ENCODE data around the gene INSC.
"Not testable (repeated sequence)": the region's sequence is repeated elsewhere in the genome, so short reads cannot be mapped to it uniquely, and the experiment has no call there.

Gene INSC

GRCh38 chr11:15114501-15115475 lies at the start of gene INSC:
INSC (plus strand) TSS chr11:15114923; CDS start chr11:15149175, 34,252 bp downstream.
- DNase-seq, result no peak

- not testable (repeated sequence) for DNase-seq
Observed at GRCh38 chr11:15069751-15070150, 45.0 kb upstream of the INSC start.

DNA sequence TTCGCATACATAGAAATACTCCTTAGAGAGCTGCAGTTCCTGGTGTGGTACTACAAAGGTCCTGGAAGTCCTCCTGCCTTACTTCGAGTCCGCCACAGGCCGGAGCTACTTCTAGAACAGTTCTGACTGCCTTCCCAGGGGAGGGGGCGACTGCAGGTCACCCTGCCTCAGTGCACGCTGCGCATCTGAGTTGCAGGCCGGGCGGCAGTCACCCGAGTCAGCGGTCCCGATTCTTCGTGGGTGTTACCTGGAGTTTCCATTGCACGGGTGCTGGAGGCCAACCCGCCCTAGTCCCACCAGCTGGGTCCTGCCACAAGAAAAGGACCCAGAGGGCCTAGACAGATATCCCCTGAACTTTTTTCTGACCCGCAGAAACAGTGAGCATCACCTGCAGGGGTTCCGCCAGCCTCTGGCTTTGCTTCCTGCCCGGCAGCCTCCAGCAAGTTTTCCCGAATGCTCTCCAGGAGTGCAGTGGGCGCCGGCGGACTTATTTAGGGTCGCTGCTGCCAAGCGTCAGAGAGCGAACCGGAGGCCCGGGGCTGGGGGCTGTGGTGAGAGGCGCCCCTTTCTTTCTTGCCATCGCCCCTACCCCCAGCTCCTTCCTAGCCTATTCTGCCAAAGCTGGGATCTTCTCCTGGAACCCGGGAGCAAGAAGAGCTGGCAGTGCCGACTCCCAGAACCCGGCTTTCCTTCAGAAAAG lies 43.0 kb upstream of the INSC start:
- DNase-seq, result no peak

GRCh38 chr11:15072551-15073143 lies 42.1 kb upstream of the INSC start:
- no peak for DNase-seq

DNA sequence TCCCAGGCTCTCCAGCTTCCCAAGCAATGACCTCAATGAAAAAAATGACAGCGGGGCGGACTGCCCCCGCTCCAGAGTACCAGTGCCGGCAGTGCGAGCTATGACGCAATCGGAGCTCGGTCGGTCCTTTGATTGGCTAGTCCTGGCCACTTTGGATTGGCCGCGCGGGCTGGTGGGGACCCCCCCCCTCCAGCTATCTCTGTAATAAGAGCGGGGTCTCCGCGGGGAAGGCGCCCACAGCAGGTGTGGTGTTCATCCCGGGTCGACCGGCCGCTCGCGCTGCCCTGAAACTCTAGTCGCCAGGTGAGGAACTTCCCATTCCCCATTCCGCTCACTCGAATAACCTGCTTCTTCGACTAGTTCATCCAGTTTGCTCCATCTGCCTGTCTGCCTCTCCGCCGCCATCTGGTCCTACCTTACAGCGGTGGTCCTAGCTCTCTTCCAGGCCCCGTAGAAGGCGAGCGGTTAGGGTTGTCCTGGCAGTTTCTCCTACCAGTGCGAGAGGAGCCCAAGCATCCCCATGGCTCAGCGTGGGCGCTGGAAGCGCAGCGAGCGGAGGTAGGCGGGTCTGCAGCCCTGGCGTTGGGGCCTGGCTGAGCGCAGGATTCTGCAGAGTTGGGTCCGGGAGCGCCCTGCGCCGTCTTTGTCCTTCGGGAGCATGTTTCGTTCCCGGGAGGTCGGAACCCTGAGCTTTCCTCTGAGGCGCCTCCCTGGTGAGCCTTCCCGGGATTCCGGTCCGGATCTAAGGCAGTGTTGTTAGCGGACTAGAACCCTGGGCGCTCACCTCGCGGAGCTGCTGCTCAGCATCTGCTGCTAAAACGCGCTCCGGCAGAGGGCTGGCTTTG lies 41.1 kb upstream of the INSC start, which contains the start of gene CALCB:
TSS of gene CALCB (plus strand) at position 233 of the 845 bp plus-strand sequence. CDS start 1,126 bp downstream, outside the sequence.
- no peak for DNase-seq

DNA sequence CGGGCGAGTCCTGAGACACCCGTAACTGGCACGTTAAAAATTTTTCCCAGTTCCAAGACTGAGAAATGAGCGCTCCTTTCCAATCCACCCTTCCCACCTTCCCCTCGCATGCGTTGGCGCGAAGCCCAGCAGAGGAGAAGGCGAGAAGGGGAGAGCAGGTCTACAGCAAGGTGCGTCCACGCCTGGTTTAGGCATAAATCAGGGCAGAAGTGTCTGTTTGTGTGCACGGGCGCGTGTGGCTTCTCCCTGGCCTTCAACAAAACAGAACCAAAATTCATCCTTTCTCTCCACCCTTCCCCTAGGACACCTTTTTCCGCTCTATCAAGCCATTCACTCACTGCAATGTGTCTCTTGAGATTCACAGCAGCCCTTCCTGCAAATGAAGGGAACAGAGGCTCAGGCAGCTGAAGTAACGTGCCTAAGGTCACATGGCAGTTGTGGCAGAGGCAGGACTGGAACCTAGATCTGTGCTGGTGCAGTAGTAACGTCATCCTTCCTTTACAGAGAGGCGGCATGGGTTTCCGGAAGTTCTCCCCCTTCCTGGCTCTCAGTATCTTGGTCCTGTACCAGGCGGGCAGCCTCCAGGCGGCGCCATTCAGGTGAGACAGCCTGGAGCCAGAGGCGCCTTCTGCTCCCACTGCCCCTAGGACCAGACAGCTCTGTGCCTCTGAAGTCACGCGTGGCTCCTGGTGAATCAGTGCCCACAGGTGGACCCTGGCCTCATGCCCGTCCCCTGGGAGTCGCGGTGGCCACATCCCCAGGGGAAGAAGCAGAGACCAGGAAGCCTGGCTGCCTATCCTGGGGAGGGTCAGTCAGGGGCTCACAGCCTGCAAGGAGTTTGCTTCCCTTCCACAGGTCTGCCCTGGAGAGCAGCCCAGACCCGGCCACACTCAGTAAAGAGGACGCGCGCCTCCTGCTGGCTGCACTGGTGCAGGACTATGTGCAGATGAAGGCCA lies 40.2 kb upstream of the INSC start:
- no peak for DNase-seq

GRCh38 chr11:15075162-15075526 lies 39.6 kb upstream of the INSC start:
- no peak for DNase-seq

DNA sequence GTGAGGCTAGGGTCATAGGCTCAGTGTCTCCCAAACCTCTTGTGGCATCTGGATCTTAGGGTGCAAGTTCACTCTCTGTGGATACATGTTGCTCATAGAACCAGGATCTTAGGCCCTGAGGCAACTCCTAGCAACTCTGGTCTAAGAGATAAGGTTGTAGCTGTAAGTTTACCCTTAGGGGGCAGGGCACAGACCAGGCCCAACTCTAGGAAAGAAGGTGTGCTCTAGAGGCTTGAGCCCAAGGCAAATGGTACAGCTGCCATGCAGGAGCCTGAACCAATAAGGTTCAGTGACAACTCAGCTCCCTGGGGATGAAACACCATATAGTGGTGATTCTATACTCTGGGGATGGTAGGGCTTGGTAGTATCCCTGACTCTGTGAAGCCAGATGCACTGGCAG lies 23.5 kb upstream of the INSC start:
- DNase-seq, result no peak

- no peak for DNase-seq
Observed at GRCh38 chr11:15091625-15092024, 23.1 kb upstream of the INSC start.

GRCh38 chr11:15093432-15093831 lies 21.3 kb upstream of the INSC start:
- no peak for DNase-seq

GRCh38 chr11:15095736-15096228 lies 18.9 kb upstream of the INSC start:
- DNase-seq, result no peak

- no peak for DNase-seq
Observed at GRCh38 chr11:15097411-15097810, 17.3 kb upstream of the INSC start.

DNA sequence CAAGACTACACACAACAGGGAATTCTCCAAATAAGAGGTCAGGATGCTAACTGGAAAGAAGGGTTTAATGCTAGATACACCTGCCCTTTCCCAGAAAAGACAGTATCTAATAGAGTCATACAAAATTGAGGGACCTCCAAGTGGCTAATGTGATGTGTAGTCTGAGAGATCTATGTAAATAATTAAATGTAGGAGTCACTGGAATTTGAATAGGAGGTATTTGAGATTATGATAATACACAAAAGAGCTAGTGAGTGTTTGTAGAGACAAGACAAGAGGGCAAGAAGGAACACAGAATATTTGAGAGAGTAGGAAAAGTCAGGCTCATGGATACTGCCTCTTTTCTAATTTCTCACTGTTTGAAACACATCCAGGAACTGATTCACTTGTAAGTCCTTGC lies 15.5 kb upstream of the INSC start:
- no peak for DNase-seq

DNA sequence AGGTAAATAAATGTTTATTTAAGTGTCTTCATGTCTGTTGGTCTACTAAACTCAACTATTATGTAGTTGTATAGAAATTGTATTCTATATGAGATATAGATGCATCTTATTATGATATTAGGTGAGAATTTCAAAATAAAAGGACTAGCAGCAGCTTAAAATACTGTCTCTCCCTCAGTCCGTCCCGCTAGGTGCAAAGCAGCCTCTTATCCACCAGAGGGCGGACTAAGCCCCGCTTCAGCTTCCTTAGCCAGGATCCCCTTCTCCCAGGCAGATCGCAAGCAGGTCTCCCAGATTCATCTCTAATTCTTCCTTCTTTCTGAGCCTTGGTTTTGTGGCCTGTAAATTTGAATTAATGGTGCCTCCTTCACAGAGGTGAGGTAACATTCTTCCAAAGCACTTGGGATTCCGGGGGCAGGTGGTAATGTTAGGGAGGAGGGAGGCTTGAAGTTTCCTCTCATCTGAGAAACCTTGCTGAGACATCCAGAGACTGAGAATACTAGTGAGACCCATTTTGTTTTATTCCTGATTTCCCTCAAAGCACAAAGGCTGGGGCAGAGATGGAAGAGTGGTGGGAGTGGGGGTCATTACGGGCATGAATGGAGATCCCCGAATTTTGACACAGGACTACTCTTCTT lies 13.5 kb upstream of the INSC start:
- no peak for DNase-seq

- no peak for DNase-seq
Observed at GRCh38 chr11:15104166-15104565, 10.6 kb upstream of the INSC start.

GRCh38 chr11:15106201-15106965 lies 8.3 kb upstream of the INSC start:
- no peak for DNase-seq

DNA sequence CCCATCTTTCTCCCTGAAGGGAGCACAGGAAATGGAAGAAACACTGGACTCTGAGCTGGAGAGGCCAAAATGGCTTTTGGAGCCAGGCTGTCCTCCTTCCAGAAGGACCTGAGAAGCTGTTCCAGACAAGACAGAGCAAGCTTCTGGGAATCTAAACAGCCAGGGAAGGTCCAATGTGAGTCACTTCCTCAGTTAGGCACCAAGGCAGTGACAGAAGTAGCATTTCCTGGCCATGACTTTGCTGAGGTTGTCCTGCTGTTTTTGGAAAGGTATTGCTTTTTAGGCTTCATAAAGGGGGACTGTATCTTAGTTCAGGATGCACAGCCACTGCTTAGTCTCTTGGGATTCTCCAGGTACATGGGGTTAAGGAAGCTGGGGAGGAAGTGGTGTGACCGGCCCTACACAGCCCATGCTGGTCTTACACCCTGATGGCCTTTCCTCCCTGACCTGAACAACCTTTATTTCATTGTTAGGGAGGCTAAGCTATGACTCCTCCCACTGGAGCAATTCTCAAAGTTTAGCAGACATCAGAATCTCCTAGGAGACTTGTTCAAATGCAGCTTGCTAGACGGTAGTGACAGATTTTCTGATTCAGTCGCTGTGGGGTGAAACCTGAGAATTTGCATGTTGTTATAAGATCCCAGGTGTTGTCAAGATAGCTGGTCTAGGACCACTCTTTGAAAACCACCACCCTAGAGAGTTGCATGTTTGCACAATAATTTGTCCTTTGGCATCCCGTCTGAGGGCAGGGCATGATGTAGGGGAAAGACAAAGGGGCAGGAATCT lies 6.8 kb upstream of the INSC start:
- DNase-seq, result no peak

GRCh38 chr11:15108592-15109130 lies 6.1 kb upstream of the INSC start:
- DNase-seq, result no peak

GRCh38 chr11:15109602-15110001 lies 5.1 kb upstream of the INSC start:
- DNase-seq, result no peak

Measured in cortex of kidney (tissue), 1 donor.